NCI-H2107 treated with DMSO at 0.1 percent for 48 hours (cell line): ENCODE measurements around the gene CNFN.

ENCODE experiments used
- DNase-seq: peaks from one replicate; lab custom pipeline; 2025; ENCODE audit not compliant: unreplicated experiment; lab: John Stamatoyannopoulos, UW

The CNFN gene

GRCh38 chr19:42410371-42410770 lies 20.3 kb upstream of the CNFN start:
- no peak for DNase-seq

GRCh38 chr19:42409477-42409876 lies 19.4 kb upstream of the CNFN start:
- no peak for DNase-seq

- no peak for DNase-seq
Measured at GRCh38 chr19:42407816-42408175, 17.7 kb upstream of the CNFN start.

GRCh38 chr19:42407085-42407815 lies 17.2 kb upstream of the CNFN start:
- no peak for DNase-seq

- no peak for DNase-seq
Measured at GRCh38 chr19:42406111-42406510, 16.0 kb upstream of the CNFN start.

GRCh38 chr19:42403586-42403985 lies 13.5 kb upstream of the CNFN start:
- DNase-seq: peak; percentile 95

GRCh38 chr19:42402376-42403116 lies 12.4 kb upstream of the CNFN start:
- DNase-seq: no peak

- peak; percentile 14 for DNase-seq
Measured at GRCh38 chr19:42401365-42402303, 11.5 kb upstream of the CNFN start.

GRCh38 chr19:42400404-42400803 lies 10.3 kb upstream of the CNFN start:
- no peak for DNase-seq

- DNase-seq: no peak
Measured at GRCh38 chr19:42397263-42398166, 7.4 kb upstream of the CNFN start.

- DNase-seq: peak; percentile 87
Measured at GRCh38 chr19:42396381-42397262, 6.5 kb upstream of the CNFN start.

GRCh38 chr19:42394751-42395150 lies 4.7 kb upstream of the CNFN start:
- no peak for DNase-seq

- DNase-seq: no peak
Measured at GRCh38 chr19:42392165-42392564, 2.1 kb upstream of the CNFN start.

- no peak for DNase-seq
Measured at GRCh38 chr19:42388851-42389489, 1.1 kb downstream of the CNFN start.

- DNase-seq: no peak
Measured at GRCh38 chr19:42386974-42387707, 3.0 kb downstream of the CNFN start.

GRCh38 chr19:42380155-42380554 lies 9.9 kb downstream of the CNFN start:
- no peak for DNase-seq

GRCh38 chr19:42378225-42379215 lies 11.6 kb downstream of the CNFN start:
- DNase-seq: no peak
